ENCODE measurements around the gene GPR31.

The GPR31 gene

GRCh38 chr6:167137881-167138280, 19.9 kb downstream of the GPR31 start:
- no peak for DNase-seq (ENCODE audit: low spot score)

- DNase-seq (ENCODE audit: low spot score): no peak
Measured at GRCh38 chr6:167137081-167137480, 20.7 kb downstream of the GPR31 start.

- no peak for DNase-seq (ENCODE audit: low spot score)
Measured at GRCh38 chr6:167136376-167136775, 21.4 kb downstream of the GPR31 start.

GRCh38 chr6:167134448-167135328, 23.1 kb downstream of the GPR31 start:
- no peak for DNase-seq (ENCODE audit: low spot score)

- DNase-seq (ENCODE audit: low spot score): no peak
Measured at GRCh38 chr6:167130712-167131684, 26.8 kb downstream of the GPR31 start.

GRCh38 chr6:167130008-167130677, 27.6 kb downstream of the GPR31 start:
- no peak for DNase-seq (ENCODE audit: low spot score)

- no peak for DNase-seq (ENCODE audit: low spot score)
Measured at GRCh38 chr6:167129562-167129961, 28.2 kb downstream of the GPR31 start.

GRCh38 chr6:167129159-167129558, 28.6 kb downstream of the GPR31 start:
- DNase-seq (ENCODE audit: low spot score): no peak

- DNase-seq (ENCODE audit: low spot score): no peak
Measured at GRCh38 chr6:167127785-167128531, 29.8 kb downstream of the GPR31 start.

- DNase-seq (ENCODE audit: low spot score): no peak
Measured at GRCh38 chr6:167125855-167126349, 31.9 kb downstream of the GPR31 start.

GRCh38 chr6:167125410-167125809, 32.4 kb downstream of the GPR31 start:
- DNase-seq (ENCODE audit: low spot score): no peak

GRCh38 chr6:167124753-167125152, 33.0 kb downstream of the GPR31 start:
- DNase-seq (ENCODE audit: low spot score): no peak

GRCh38 chr6:167122827-167123657, 34.7 kb downstream of the GPR31 start, which contains the start of gene CCR6:
Gene CCR6 (plus strand): TSS chr6:167123096. CDS start chr6:167136135, 13,039 bp downstream.
- no peak for DNase-seq (ENCODE audit: low spot score)

- DNase-seq (ENCODE audit: low spot score): no peak
Measured at GRCh38 chr6:167122041-167122826, 35.5 kb downstream of the GPR31 start.

- DNase-seq (ENCODE audit: low spot score): no peak
Measured at GRCh38 chr6:167121335-167121841, 36.4 kb downstream of the GPR31 start.

- DNase-seq (ENCODE audit: low spot score): no peak
Measured at GRCh38 chr6:167120583-167120903, 37.2 kb downstream of the GPR31 start.

GRCh38 chr6:167119670-167120582, 37.9 kb downstream of the GPR31 start:
- DNase-seq (ENCODE audit: low spot score): peak; percentile 31

GRCh38 chr6:167118839-167119238, 38.9 kb downstream of the GPR31 start:
- DNase-seq (ENCODE audit: low spot score): no peak
